ENCODE results near the gene TRPV6.

Gene TRPV6

DNA sequence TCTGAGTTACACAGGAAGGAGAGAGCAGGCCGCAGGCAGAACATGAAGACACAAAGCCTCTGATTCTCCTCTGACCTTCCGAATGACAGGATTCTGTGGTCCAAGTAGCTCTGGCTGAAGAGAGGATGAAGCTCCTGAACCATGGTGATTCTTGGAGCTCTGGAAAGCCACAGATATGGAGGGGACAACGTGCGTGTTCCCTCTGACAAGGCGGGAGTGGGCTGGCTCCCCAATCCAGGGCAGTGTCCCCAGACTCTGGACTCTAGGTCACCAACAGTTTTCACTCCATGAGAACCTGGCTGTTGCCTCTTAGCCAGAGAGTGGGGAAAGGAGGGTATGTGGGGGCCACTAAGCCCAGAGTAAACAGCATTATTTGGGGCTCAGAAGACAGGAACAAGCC, 7.4 kb upstream of the TRPV6 start:
- no peak overlapping the region for H3K4me2 ChIP-seq (ENCODE audit: low read length)
- no peaks in the 10 kb centered on the region for H3K36me3 ChIP-seq (ENCODE audit: insufficient read depth, low read length)
- no peak overlapping the region for H3K9ac ChIP-seq (ENCODE audit: low read depth, low read length)
- no peaks in the 10 kb centered on the region for H3K9me3 ChIP-seq (replicated peaks; ENCODE audit: low read length)
- H3K4me1 ChIP-seq (ENCODE audit: control insufficient read depth, insufficient read depth, low read length), result no peaks in the 10 kb centered on the region
- no peak overlapping the region for H3K4me3 ChIP-seq (ENCODE audit: low read length)
- peaks cover 42% of the 10 kb centered on the region for H3K27me3 ChIP-seq (ENCODE audit: control insufficient read depth, insufficient read depth, low read length)

DNA sequence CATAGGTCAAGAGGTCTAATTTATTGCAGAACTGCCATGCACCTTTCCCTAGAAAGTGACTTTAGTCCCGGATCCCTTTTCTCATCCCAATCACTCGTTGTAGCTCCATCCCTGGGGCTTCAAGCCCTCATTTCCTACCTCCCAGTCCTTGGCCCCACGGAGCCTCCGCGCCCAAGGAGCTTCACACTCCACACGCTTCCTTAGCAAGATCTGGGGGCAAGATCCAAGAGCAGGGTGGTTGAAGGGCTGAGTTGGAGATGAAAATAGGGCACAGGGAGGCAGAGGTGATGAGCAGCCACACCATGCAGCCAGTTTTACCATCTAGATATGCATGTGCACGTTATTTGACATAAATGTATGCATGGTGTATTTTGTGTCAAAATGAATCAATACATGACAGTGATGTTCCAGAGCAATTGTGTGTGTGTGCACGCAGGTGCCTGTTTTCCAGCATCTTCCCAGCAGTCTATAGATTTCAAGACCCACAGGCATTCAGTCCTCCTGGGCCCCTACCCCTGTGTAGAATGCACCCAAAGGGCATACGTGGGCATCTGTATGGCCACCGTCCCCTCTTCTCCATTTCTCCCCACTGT, 6.0 kb upstream of the TRPV6 start:
- Histone ChIP-seq H3K9me3 (replicated peaks; ENCODE audit: low read length) (no peaks in the 10 kb centered on the region), H3K36me3 (ENCODE audit: insufficient read depth, low read length) (no peaks in the 10 kb centered on the region), H3K27me3 (ENCODE audit: control insufficient read depth, insufficient read depth, low read length) (peaks cover 32% of the 10 kb centered on the region), H3K4me2 (ENCODE audit: low read length) (no peak overlapping the region), H3K9ac (ENCODE audit: low read depth, low read length) (no peak overlapping the region), H3K4me3 (ENCODE audit: low read length) (no peak overlapping the region), H3K4me1 (ENCODE audit: control insufficient read depth, insufficient read depth, low read length) (no peaks in the 10 kb centered on the region)

DNA sequence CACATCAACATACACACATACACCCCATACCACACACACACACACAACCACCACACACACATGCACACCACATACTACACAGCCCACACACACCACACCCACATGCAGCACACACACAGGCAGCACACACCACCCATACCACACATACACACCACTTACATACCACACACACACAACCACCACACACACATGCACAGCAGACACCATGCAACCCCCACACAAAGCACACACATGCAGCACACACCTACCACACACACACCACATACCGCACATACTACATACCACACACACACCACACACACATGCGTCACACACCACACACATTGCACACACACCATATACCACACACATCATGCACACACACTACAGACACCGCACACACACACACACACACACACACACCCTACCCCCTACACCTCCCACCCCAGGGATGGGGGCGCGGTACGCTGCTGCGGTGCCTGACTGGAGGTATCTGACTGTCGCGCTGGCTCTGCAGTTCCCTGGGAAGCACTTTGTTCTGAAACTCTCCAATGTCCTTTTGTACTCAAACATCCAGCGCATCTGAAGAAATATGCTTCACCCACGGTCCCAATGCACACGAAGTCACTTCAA, 5.4 kb upstream of the TRPV6 start:
- no peaks in the 10 kb centered on the region for H3K9me3 ChIP-seq (replicated peaks; ENCODE audit: low read length)

DNA sequence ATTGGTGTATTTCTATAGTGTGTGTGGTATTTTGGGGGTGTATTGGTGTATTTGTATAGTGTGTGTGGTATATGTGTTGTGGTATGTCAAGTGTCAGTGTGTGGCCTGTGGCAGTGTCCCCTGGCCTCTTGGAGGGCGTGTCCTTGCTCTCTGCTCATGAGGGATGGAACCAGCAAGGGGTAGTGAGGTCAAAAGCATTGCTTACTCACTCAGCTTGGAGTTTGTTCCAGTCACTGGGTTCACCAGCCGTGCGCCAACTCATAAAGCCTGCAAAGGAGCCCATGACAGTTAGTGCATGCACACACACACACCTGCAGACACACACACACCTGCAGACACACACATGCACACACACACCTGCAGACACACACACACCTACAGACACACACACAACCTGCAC, 4.3 kb upstream of the TRPV6 start:
- peaks cover 23% of the 10 kb centered on the region for H3K27me3 ChIP-seq (ENCODE audit: control insufficient read depth, insufficient read depth, low read length)
- no peaks in the 10 kb centered on the region for H3K9me3 ChIP-seq (replicated peaks; ENCODE audit: low read length)
- H3K4me2 ChIP-seq (ENCODE audit: low read length), result no peak overlapping the region
- no peak overlapping the region for H3K4me3 ChIP-seq (ENCODE audit: low read length)
- H3K4me1 ChIP-seq (ENCODE audit: control insufficient read depth, insufficient read depth, low read length), result no peaks in the 10 kb centered on the region
- H3K36me3 ChIP-seq (ENCODE audit: insufficient read depth, low read length), result no peaks in the 10 kb centered on the region
- H3K9ac ChIP-seq (ENCODE audit: low read depth, low read length), result no peak overlapping the region

More for the DNA sequence above, 5.4 kb upstream of the TRPV6 start:
- no peaks in the 10 kb centered on the region for H3K4me1 ChIP-seq (ENCODE audit: control insufficient read depth, insufficient read depth, low read length)
- no peak overlapping the region for H3K4me2 ChIP-seq (ENCODE audit: low read length)
- no peak overlapping the region for H3K4me3 ChIP-seq (ENCODE audit: low read length)
- H3K27me3 ChIP-seq (ENCODE audit: control insufficient read depth, insufficient read depth, low read length), result peaks cover 30% of the 10 kb centered on the region
- H3K36me3 ChIP-seq (ENCODE audit: insufficient read depth, low read length), result no peaks in the 10 kb centered on the region
- H3K9ac ChIP-seq (ENCODE audit: low read depth, low read length), result no peak overlapping the region

DNA sequence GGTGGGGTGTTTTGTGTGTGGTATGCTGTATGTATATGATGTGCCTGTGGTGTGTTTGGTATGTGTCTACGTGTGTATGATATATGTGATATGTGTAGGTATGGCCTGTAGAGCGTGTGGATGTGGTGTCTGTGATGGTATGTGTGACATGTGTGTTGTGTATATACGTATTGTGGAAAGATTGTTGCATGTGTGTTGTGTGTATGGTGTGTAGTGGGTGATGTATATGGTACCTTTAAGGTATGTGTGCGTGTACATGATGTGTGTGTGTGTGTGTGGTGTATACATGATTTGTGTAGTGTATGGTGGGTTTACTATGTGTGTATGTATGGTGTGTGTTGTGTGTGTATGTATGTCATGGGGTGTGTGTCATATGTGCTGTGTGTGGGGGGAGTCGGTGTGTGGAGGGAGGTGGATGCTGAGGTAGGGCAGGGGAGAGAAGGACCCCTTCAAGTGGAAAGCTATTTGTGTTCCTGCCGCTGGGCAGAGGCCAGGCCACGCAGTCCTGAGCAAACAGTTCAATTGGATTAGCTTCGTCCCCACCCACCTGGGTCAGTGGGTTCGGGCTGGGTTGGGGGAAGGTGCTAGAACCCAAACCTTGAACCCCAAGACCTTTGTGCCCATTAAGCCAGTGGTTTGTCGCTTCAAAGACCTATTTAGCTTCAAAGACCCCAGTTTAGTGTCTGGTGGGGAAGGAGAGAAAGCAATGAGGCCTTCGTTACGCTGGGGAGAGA, 1.9 kb upstream of the TRPV6 start:
- no peak overlapping the region for H3K4me2 ChIP-seq (ENCODE audit: low read length)
- H3K27me3 ChIP-seq (ENCODE audit: control insufficient read depth, insufficient read depth, low read length), result peaks cover 33% of the 10 kb centered on the region
- no peaks in the 10 kb centered on the region for H3K9me3 ChIP-seq (replicated peaks; ENCODE audit: low read length)
- no peaks in the 10 kb centered on the region for H3K4me1 ChIP-seq (ENCODE audit: control insufficient read depth, insufficient read depth, low read length)
- H3K9ac ChIP-seq (ENCODE audit: low read depth, low read length), result no peak overlapping the region
- no peak overlapping the region for H3K4me3 ChIP-seq (ENCODE audit: low read length)
- H3K36me3 ChIP-seq (ENCODE audit: insufficient read depth, low read length), result no peaks in the 10 kb centered on the region

DNA sequence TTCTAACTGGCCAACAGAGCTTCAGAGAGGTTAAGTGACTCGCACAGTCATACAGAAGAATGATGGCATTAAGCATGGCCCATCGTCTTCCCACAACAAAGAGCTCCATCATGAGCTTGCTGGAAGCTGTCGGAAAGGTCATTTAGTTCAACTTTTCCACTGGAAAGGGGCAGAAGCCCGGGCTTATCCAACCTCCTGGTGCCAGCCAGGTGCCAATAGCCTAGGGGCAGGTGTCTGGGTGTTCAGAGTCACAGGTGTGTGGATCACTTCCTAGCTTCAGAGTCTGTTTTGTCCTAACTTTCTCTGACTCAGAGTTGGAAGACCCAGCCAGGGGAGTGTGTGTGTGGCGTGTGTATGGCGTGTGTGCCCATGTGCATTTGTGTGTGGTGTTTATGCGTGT, 1.3 kb upstream of the TRPV6 start:
- Histone ChIP-seq H3K4me1 (ENCODE audit: control insufficient read depth, insufficient read depth, low read length) (no peaks in the 10 kb centered on the region), H3K9me3 (replicated peaks; ENCODE audit: low read length) (no peaks in the 10 kb centered on the region), H3K4me3 (ENCODE audit: low read length) (no peak overlapping the region), H3K9ac (ENCODE audit: low read depth, low read length) (no peak overlapping the region), H3K27me3 (ENCODE audit: control insufficient read depth, insufficient read depth, low read length) (peaks cover 36% of the 10 kb centered on the region), H3K4me2 (ENCODE audit: low read length) (no peak overlapping the region), H3K36me3 (ENCODE audit: insufficient read depth, low read length) (no peaks in the 10 kb centered on the region)

DNA sequence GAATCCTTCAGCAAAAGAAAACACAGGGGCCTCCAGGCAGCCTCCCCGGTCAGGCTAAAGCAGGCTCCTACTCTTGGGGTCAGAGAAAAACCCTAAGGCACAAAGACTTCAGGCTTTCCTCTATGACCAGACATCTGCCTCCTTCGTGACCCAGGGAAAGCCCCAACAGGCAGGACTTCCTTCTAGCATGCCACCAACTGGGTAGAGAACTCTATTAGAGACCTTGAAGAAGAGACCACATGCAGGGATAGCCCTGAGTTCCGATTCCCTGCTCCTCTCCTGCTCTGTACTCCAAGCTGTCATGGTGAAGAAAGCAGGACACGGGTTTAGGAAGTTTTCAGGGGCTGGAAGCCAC, 1.3 kb downstream of the TRPV6 start:
- Histone ChIP-seq H3K4me3 (ENCODE audit: low read length) (no peak overlapping the region), H3K27me3 (ENCODE audit: control insufficient read depth, insufficient read depth, low read length) (peaks cover 59% of the 10 kb centered on the region), H3K9ac (ENCODE audit: low read depth, low read length) (no peak overlapping the region), H3K9me3 (replicated peaks; ENCODE audit: low read length) (no peaks in the 10 kb centered on the region), H3K36me3 (ENCODE audit: insufficient read depth, low read length) (no peaks in the 10 kb centered on the region), H3K4me2 (ENCODE audit: low read length) (no peak overlapping the region), H3K4me1 (ENCODE audit: control insufficient read depth, insufficient read depth, low read length) (no peaks in the 10 kb centered on the region)

DNA sequence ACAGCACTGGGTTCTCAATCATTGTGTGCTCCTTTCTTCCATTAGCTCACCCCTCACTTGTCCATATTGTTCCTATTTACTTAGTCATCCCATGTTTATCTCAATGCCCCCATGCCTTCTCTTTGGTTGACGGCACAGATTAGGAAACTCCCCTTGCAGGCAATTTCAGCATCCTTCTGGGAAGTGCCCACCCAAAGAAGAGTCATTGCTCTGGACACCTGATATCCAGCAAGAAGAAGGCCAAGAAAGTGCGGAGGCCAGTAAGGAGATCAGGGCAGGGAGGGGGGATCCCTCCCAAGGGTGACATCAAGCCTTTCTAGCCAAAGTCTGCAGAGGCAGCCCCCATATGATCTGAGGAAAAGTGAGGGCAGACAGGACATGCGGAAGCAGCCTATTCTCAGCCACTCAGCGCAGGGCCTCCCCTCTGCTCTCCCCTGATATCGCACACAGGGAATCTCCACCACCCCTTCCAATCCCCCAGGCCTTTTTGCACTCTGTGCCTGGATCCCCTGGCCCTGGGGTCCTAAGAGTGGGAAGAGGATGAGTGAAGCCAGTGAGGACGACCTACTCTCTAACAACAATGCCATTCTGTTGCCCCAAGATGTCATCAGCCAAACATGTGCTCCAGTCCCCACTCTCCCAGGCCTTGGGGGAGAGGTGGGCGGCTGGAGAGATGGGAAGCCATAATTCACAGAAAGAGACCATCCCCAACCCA, 1.8 kb downstream of the TRPV6 start:
- no peak overlapping the region for H3K4me2 ChIP-seq (ENCODE audit: low read length)
- no peak overlapping the region for H3K4me3 ChIP-seq (ENCODE audit: low read length)
- H3K36me3 ChIP-seq (ENCODE audit: insufficient read depth, low read length), result no peaks in the 10 kb centered on the region
- no peaks in the 10 kb centered on the region for H3K9me3 ChIP-seq (replicated peaks; ENCODE audit: low read length)
- no peaks in the 10 kb centered on the region for H3K4me1 ChIP-seq (ENCODE audit: control insufficient read depth, insufficient read depth, low read length)
- no peak overlapping the region for H3K9ac ChIP-seq (ENCODE audit: low read depth, low read length)
- H3K27me3 ChIP-seq (ENCODE audit: control insufficient read depth, insufficient read depth, low read length), result peaks cover 64% of the 10 kb centered on the region

DNA sequence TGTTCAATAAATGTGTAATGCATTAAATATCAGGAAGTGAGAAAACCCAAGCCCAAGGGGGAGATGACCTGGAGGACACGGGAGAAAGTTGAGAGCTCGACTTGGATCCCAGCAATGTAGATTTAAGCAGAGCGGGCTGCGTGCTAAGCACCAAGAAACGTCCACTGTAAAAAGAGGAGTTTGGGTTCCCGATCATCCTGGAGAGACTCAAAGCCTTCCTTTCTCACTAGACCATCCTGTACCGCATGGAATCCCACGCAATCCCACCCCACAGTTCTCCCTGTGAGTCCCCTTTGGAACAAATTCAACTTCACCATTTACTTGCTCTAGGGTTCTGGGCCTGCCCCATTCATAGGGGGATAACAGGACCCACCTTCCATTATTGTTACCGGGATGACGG, 2.4 kb downstream of the TRPV6 start:
- no peaks in the 10 kb centered on the region for H3K9me3 ChIP-seq (replicated peaks; ENCODE audit: low read length)
- no peak overlapping the region for H3K4me2 ChIP-seq (ENCODE audit: low read length)
- no peak overlapping the region for H3K4me3 ChIP-seq (ENCODE audit: low read length)
- no peaks in the 10 kb centered on the region for H3K36me3 ChIP-seq (ENCODE audit: insufficient read depth, low read length)
- peaks cover 70% of the 10 kb centered on the region for H3K27me3 ChIP-seq (ENCODE audit: control insufficient read depth, insufficient read depth, low read length)
- H3K4me1 ChIP-seq (ENCODE audit: control insufficient read depth, insufficient read depth, low read length), result no peaks in the 10 kb centered on the region
- H3K9ac ChIP-seq (ENCODE audit: low read depth, low read length), result no peak overlapping the region

DNA sequence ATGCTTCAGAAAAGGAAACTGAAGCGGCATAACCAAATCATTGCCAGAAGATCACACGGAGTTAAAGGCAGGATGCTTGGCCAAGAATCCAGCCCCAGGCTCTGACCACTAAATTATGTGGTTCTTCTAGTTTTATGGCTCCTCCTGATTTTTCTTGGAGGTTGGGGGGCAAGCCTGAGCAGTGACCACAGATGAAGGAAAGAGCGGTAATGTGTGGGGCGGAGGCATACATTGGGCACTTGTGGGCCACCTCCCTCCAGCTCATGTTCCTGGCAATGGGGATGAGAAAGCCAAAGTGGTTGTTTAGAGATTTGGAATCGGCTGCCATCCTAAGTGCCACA, 3.2 kb downstream of the TRPV6 start:
- H3K27me3 ChIP-seq (ENCODE audit: control insufficient read depth, insufficient read depth, low read length), result peaks cover 77% of the 10 kb centered on the region
- no peaks in the 10 kb centered on the region for H3K9me3 ChIP-seq (replicated peaks; ENCODE audit: low read length)
- H3K36me3 ChIP-seq (ENCODE audit: insufficient read depth, low read length), result no peaks in the 10 kb centered on the region
- no peak overlapping the region for H3K9ac ChIP-seq (ENCODE audit: low read depth, low read length)
- H3K4me2 ChIP-seq (ENCODE audit: low read length), result no peak overlapping the region
- no peak overlapping the region for H3K4me3 ChIP-seq (ENCODE audit: low read length)
- no peaks in the 10 kb centered on the region for H3K4me1 ChIP-seq (ENCODE audit: control insufficient read depth, insufficient read depth, low read length)

DNA sequence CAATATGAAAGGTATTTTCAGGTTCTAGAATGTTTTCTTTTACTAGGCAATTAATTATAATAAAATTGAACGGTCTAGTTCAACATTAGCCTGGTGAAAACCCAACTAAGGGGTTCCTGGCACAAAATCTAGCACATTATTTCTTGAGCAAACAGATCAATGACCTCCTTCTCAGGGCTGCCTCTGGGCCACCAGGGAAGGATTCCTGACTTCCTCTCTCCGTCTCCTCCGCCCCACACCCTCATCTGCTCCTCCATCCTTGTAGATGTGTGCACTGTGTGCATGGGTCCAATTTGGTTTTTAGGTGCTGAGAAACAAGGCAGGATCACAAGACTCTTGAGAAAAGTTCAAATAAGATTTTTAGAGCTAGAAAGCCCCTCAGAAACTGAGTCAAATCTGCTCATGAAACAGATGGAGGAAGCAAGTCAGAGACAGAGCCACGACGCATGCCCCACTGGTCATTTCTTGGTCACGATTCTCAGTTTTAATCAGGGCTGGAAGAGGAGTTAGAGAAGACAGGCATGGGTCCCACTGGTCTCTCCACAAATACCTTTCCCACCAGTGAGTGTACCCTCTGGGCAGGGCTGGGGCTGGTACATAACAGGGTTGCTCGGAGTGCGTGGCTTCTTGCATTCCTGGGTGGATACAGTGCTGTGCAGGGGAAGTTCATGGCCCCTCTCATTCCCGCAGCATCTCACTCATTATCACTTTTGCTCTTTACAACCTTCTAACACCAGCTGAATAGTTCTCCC, 3.8 kb downstream of the TRPV6 start:
- no peak overlapping the region for H3K4me2 ChIP-seq (ENCODE audit: low read length)
- H3K4me1 ChIP-seq (ENCODE audit: control insufficient read depth, insufficient read depth, low read length), result no peaks in the 10 kb centered on the region
- no peaks in the 10 kb centered on the region for H3K9me3 ChIP-seq (replicated peaks; ENCODE audit: low read length)
- no peak overlapping the region for H3K9ac ChIP-seq (ENCODE audit: low read depth, low read length)
- peaks cover 82% of the 10 kb centered on the region for H3K27me3 ChIP-seq (ENCODE audit: control insufficient read depth, insufficient read depth, low read length)
- H3K4me3 ChIP-seq (ENCODE audit: low read length), result no peak overlapping the region
- no peaks in the 10 kb centered on the region for H3K36me3 ChIP-seq (ENCODE audit: insufficient read depth, low read length)
